ENCODE results near the gene NCDN.

Gene NCDN

GRCh38 chr1:35535243-35535642 lies 22.4 kb upstream of the NCDN start:
- H3K4me1 ChIP-seq (ENCODE audit: control insufficient read depth, insufficient read depth, low read length) = peaks cover 36% of the 10 kb centered on the region
- H3K4me3 ChIP-seq (ENCODE audit: low read depth, low read length) = no peak overlapping the region
- H3K27me3 ChIP-seq (ENCODE audit: control insufficient read depth, insufficient read depth, low read length) = no peaks in the 10 kb centered on the region
- H3K9me3 ChIP-seq (ENCODE audit: control insufficient read depth, insufficient read depth, low read length) = no peaks in the 10 kb centered on the region
- H3K36me3 ChIP-seq (ENCODE audit: control insufficient read depth, insufficient read depth, low read length) = peaks cover 8% of the 10 kb centered on the region
- H3K9ac ChIP-seq (ENCODE audit: low read depth, low read length) = no peak overlapping the region

- no peaks in the 10 kb centered on the region for H3K27me3 ChIP-seq (ENCODE audit: control insufficient read depth, insufficient read depth, low read length)
These were observed 20.9 kb upstream of the NCDN start for GRCh38 chr1:35536556-35537162.

GRCh38 chr1:35537806-35538205 lies 19.8 kb upstream of the NCDN start:
- H3K36me3 ChIP-seq (ENCODE audit: control insufficient read depth, insufficient read depth, low read length) = no peaks in the 10 kb centered on the region
- H3K27me3 ChIP-seq (ENCODE audit: control insufficient read depth, insufficient read depth, low read length) = no peaks in the 10 kb centered on the region
- H3K4me3 ChIP-seq (ENCODE audit: low read depth, low read length) = no peak overlapping the region
- no peak overlapping the region for H3K9ac ChIP-seq (ENCODE audit: low read depth, low read length)
- no peaks in the 10 kb centered on the region for H3K9me3 ChIP-seq (ENCODE audit: control insufficient read depth, insufficient read depth, low read length)
- H3K4me1 ChIP-seq (ENCODE audit: control insufficient read depth, insufficient read depth, low read length) = peaks cover 36% of the 10 kb centered on the region

More at GRCh38 chr1:35536556-35537162, 20.9 kb upstream of the NCDN start:
- Histone ChIP-seq H3K4me1 (ENCODE audit: control insufficient read depth, insufficient read depth, low read length) (peaks cover 36% of the 10 kb centered on the region), H3K36me3 (ENCODE audit: control insufficient read depth, insufficient read depth, low read length) (no peaks in the 10 kb centered on the region), H3K9me3 (ENCODE audit: control insufficient read depth, insufficient read depth, low read length) (no peaks in the 10 kb centered on the region), H3K9ac (ENCODE audit: low read depth, low read length) (no peak overlapping the region), H3K4me3 (ENCODE audit: low read depth, low read length) (no peak overlapping the region)

- peaks cover 36% of the 10 kb centered on the region for H3K4me1 ChIP-seq (ENCODE audit: control insufficient read depth, insufficient read depth, low read length)
These were observed 18.4 kb upstream of the NCDN start for GRCh38 chr1:35539073-35539823.

GRCh38 chr1:35539824-35540261 lies 17.8 kb upstream of the NCDN start:
- no peak overlapping the region for H3K4me3 ChIP-seq (ENCODE audit: low read depth, low read length)
- H3K36me3 ChIP-seq (ENCODE audit: control insufficient read depth, insufficient read depth, low read length) = no peaks in the 10 kb centered on the region
- H3K27me3 ChIP-seq (ENCODE audit: control insufficient read depth, insufficient read depth, low read length) = no peaks in the 10 kb centered on the region
- H3K4me1 ChIP-seq (ENCODE audit: control insufficient read depth, insufficient read depth, low read length) = peaks cover 36% of the 10 kb centered on the region
- no peaks in the 10 kb centered on the region for H3K9me3 ChIP-seq (ENCODE audit: control insufficient read depth, insufficient read depth, low read length)
- peak overlapping the region; percentile 18 for H3K9ac ChIP-seq (ENCODE audit: low read depth, low read length)

More at GRCh38 chr1:35539073-35539823, 18.4 kb upstream of the NCDN start:
- no peak overlapping the region for H3K4me3 ChIP-seq (ENCODE audit: low read depth, low read length)
- H3K9me3 ChIP-seq (ENCODE audit: control insufficient read depth, insufficient read depth, low read length) = no peaks in the 10 kb centered on the region
- H3K27me3 ChIP-seq (ENCODE audit: control insufficient read depth, insufficient read depth, low read length) = no peaks in the 10 kb centered on the region
- no peaks in the 10 kb centered on the region for H3K36me3 ChIP-seq (ENCODE audit: control insufficient read depth, insufficient read depth, low read length)
- H3K9ac ChIP-seq (ENCODE audit: low read depth, low read length) = no peak overlapping the region

- Histone ChIP-seq H3K4me1 (ENCODE audit: control insufficient read depth, insufficient read depth, low read length) (peaks cover under 1% of the 10 kb centered on the region), H3K27me3 (ENCODE audit: control insufficient read depth, insufficient read depth, low read length) (no peaks in the 10 kb centered on the region), H3K9ac (ENCODE audit: low read depth, low read length) (no peak overlapping the region), H3K9me3 (ENCODE audit: control insufficient read depth, insufficient read depth, low read length) (no peaks in the 10 kb centered on the region), H3K4me3 (ENCODE audit: low read depth, low read length) (no peak overlapping the region), H3K36me3 (ENCODE audit: control insufficient read depth, insufficient read depth, low read length) (no peaks in the 10 kb centered on the region)
These were observed 12.6 kb upstream of the NCDN start for GRCh38 chr1:35544976-35545375.

GRCh38 chr1:35546614-35547013 lies 11.0 kb upstream of the NCDN start:
- H3K9me3 ChIP-seq (ENCODE audit: control insufficient read depth, insufficient read depth, low read length) = no peaks in the 10 kb centered on the region
- no peaks in the 10 kb centered on the region for H3K4me1 ChIP-seq (ENCODE audit: control insufficient read depth, insufficient read depth, low read length)
- H3K27me3 ChIP-seq (ENCODE audit: control insufficient read depth, insufficient read depth, low read length) = no peaks in the 10 kb centered on the region
- no peaks in the 10 kb centered on the region for H3K36me3 ChIP-seq (ENCODE audit: control insufficient read depth, insufficient read depth, low read length)
- no peak overlapping the region for H3K4me3 ChIP-seq (ENCODE audit: low read depth, low read length)
- H3K9ac ChIP-seq (ENCODE audit: low read depth, low read length) = no peak overlapping the region

GRCh38 chr1:35553851-35554250 lies 3.7 kb upstream of the NCDN start:
- Histone ChIP-seq H3K9me3 (ENCODE audit: control insufficient read depth, insufficient read depth, low read length) (no peaks in the 10 kb centered on the region), H3K27me3 (ENCODE audit: control insufficient read depth, insufficient read depth, low read length) (no peaks in the 10 kb centered on the region), H3K4me3 (ENCODE audit: low read depth, low read length) (peak overlapping the region; percentile 11), H3K36me3 (ENCODE audit: control insufficient read depth, insufficient read depth, low read length) (peaks cover 3% of the 10 kb centered on the region), H3K9ac (ENCODE audit: low read depth, low read length) (no peak overlapping the region), H3K4me1 (ENCODE audit: control insufficient read depth, insufficient read depth, low read length) (peaks cover 27% of the 10 kb centered on the region)

GRCh38 chr1:35554266-35555211 lies 3.1 kb upstream of the NCDN start:
- H3K4me3 ChIP-seq (ENCODE audit: low read depth, low read length) = peak overlapping the region; percentile 93
- H3K36me3 ChIP-seq (ENCODE audit: control insufficient read depth, insufficient read depth, low read length) = peaks cover 3% of the 10 kb centered on the region
- no peaks in the 10 kb centered on the region for H3K27me3 ChIP-seq (ENCODE audit: control insufficient read depth, insufficient read depth, low read length)
- H3K4me1 ChIP-seq (ENCODE audit: control insufficient read depth, insufficient read depth, low read length) = peaks cover 27% of the 10 kb centered on the region
- H3K9ac ChIP-seq (ENCODE audit: low read depth, low read length) = peak overlapping the region; percentile 66
- H3K9me3 ChIP-seq (ENCODE audit: control insufficient read depth, insufficient read depth, low read length) = no peaks in the 10 kb centered on the region

- Histone ChIP-seq H3K27me3 (ENCODE audit: control insufficient read depth, insufficient read depth, low read length) (no peaks in the 10 kb centered on the region), H3K36me3 (ENCODE audit: control insufficient read depth, insufficient read depth, low read length) (peaks cover 3% of the 10 kb centered on the region), H3K9ac (ENCODE audit: low read depth, low read length) (no peak overlapping the region), H3K9me3 (ENCODE audit: control insufficient read depth, insufficient read depth, low read length) (no peaks in the 10 kb centered on the region), H3K4me3 (ENCODE audit: low read depth, low read length) (peak overlapping the region; percentile 93), H3K4me1 (ENCODE audit: control insufficient read depth, insufficient read depth, low read length) (peaks cover 27% of the 10 kb centered on the region)
These were observed 2.4 kb upstream of the NCDN start for GRCh38 chr1:35555212-35555584.

GRCh38 chr1:35555601-35556477 lies 1.8 kb upstream of the NCDN start:
- H3K36me3 ChIP-seq (ENCODE audit: control insufficient read depth, insufficient read depth, low read length) = peaks cover 9% of the 10 kb centered on the region
- H3K9me3 ChIP-seq (ENCODE audit: control insufficient read depth, insufficient read depth, low read length) = no peaks in the 10 kb centered on the region
- H3K4me3 ChIP-seq (ENCODE audit: low read depth, low read length) = peak overlapping the region; percentile 93
- no peaks in the 10 kb centered on the region for H3K27me3 ChIP-seq (ENCODE audit: control insufficient read depth, insufficient read depth, low read length)
- no peak overlapping the region for H3K9ac ChIP-seq (ENCODE audit: low read depth, low read length)
- H3K4me1 ChIP-seq (ENCODE audit: control insufficient read depth, insufficient read depth, low read length) = peaks cover 27% of the 10 kb centered on the region

Measured in iPS-15b (cell line).